GM12878 (cell line): ENCODE measurements around the gene YBX2. TPM values are rescaled to one million over a fixed set of nuclear protein-coding genes. Genes with fewer than 3 reads are reported as not detected.
A peak's percentile ranks its signal among the peaks of the same experiment; 100 is the strongest.

Experiments
- BCL11A ChIP-seq: IDR thresholded peaks from 2 replicates; pipeline ENCODE4 v1.6.1; 2011; ENCODE audit warnings: low read depth, low read length
- BMI1 ChIP-seq: fragments of 450-650 bp; IDR thresholded peaks from 2 replicates; pipeline ENCODE4 v1.6.1; 2016; ENCODE audit warnings: mild to moderate bottlenecking, moderate library complexity, borderline replicate concordance
- CHD2 ChIP-seq: IDR thresholded peaks from 2 replicates; pipeline ENCODE4 v1.6.1; 2011; ENCODE audit warnings: low read depth, low read length, improper control_type of control experiment, borderline replicate concordance
- EED ChIP-seq: sonication (generic); IDR thresholded peaks from 2 replicates; pipeline ENCODE4 v1.6.1; 2016; ENCODE audit warnings: antibody characterized with exemption, low read depth
- EP300 ChIP-seq, 2 experiments: fragments of 150-350 bp in 1 of 2; IDR thresholded peaks; 2 replicates each; pipeline ENCODE4 v1.6.1; 2011 to 2012; ENCODE audit warnings: low read depth in 2 of 2, low read length in 2 of 2, borderline replicate concordance in 1 of 2, improper control_type of control experiment in 1 of 2, inconsistent platforms in 1 of 2; ENCODE audit not compliant: control insufficient read depth in 1 of 2
- EZH2 ChIP-seq: IDR thresholded peaks from 2 replicates; pipeline ENCODE4 v1.6.1; 2012; ENCODE audit warnings: low read depth, mild to moderate bottlenecking, control low read depth, inconsistent platforms, low read length, borderline replicate concordance; ENCODE audit not compliant: control insufficient read depth
- GATAD2B ChIP-seq: fragments of 450-650 bp; conservative IDR thresholded peaks from 2 replicates; pipeline ENCODE4 v1.6.1; 2017; ENCODE audit warnings: low read depth, mild to moderate bottlenecking, moderate library complexity
- HDAC2 ChIP-seq: fragments of 200-600 bp; sonication (generic); IDR thresholded peaks from 2 replicates; pipeline ENCODE4 v1.6.1; 2017
- HSF1 ChIP-seq: fragments of 150-350 bp; IDR thresholded peaks from 2 replicates; pipeline ENCODE4 v1.6.1; 2014; ENCODE audit warnings: mild to moderate bottlenecking, low read depth, low read length
- IKZF2 ChIP-seq, 2 experiments: fragments of 450-650 bp; IDR thresholded peaks; 2 replicates each; pipeline ENCODE4 v1.6.1; 2017; ENCODE audit warnings: mild to moderate bottlenecking in 2 of 2, moderate library complexity in 2 of 2
- IRF4 ChIP-seq: IDR thresholded peaks from 2 replicates; pipeline ENCODE4 v1.6.1; 2011; ENCODE audit warnings: low read depth, low read length
- KDM1A ChIP-seq: fragments of 200-600 bp; sonication (generic); IDR thresholded peaks from 2 replicates; pipeline ENCODE4 v1.6.1; 2016; ENCODE audit warnings: borderline replicate concordance
- MXI1 ChIP-seq: fragments of 150-350 bp; IDR thresholded peaks from 2 replicates; pipeline ENCODE4 v1.6.1; 2011; ENCODE audit warnings: low read depth, mild to moderate bottlenecking, inconsistent platforms, low read length, improper control_type of control experiment
- NKRF ChIP-seq: fragments of 450-650 bp; conservative IDR thresholded peaks from 2 replicates; pipeline ENCODE4 v1.6.1; 2017; ENCODE audit warnings: mild to moderate bottlenecking, moderate library complexity
- NR2C1 ChIP-seq: fragments of 450-650 bp; IDR thresholded peaks from 2 replicates; pipeline ENCODE4 v1.6.1; 2017; ENCODE audit warnings: antibody characterized with exemption, mild to moderate bottlenecking, moderate library complexity
- NR2F1 ChIP-seq: fragments of 450-650 bp; conservative IDR thresholded peaks from 2 replicates; pipeline ENCODE4 v1.6.1; 2017; ENCODE audit warnings: mild to moderate bottlenecking
- PKNOX1 ChIP-seq: fragments of 450-650 bp; IDR thresholded peaks from 2 replicates; pipeline ENCODE4 v1.6.1; 2016; ENCODE audit warnings: mild to moderate bottlenecking
- POLR2A ChIP-seq: IDR thresholded peaks from 2 replicates; pipeline ENCODE4 v1.6.1; 2011; ENCODE audit warnings: low read depth, mild to moderate bottlenecking, low read length
- SP1 ChIP-seq: IDR thresholded peaks from one replicate; pipeline ENCODE4 v1.6.1; 2011; ENCODE audit warnings: low read depth, low read length
- SPI1 ChIP-seq: IDR thresholded peaks from 2 replicates; pipeline ENCODE4 v1.6.1; 2011; ENCODE audit warnings: low read depth, mild to moderate bottlenecking, low read length, moderate library complexity, borderline replicate concordance; ENCODE audit not compliant: insufficient read depth
- SRF ChIP-seq, 2 experiments: IDR thresholded peaks; 2 replicates each; pipeline ENCODE4 v1.6.1; 2011; ENCODE audit warnings: low read depth in 2 of 2, low read length in 2 of 2, mild to moderate bottlenecking in 1 of 2, moderate library complexity in 1 of 2
- ZNF274 ChIP-seq: IDR thresholded peaks from one replicate; pipeline ENCODE4 v1.8.0; 2011; ENCODE audit not compliant: insufficient read length, insufficient read depth
- ZNF622 ChIP-seq: fragments of 450-650 bp; IDR thresholded peaks from 2 replicates; pipeline ENCODE4 v1.6.1; 2017; ENCODE audit warnings: mild to moderate bottlenecking, inconsistent platforms
- polyA plus RNA-seq, 11 experiments: library from polyadenylated mRNA; depleted of rRNA in 4 of 11; unstranded in 6 of 11; stranded (reverse) in 5 of 11; fragments of >200 nt; fragmentation: Nextera tagmentation in 4 of 11; fragmentation: Illumina TruSeq in 1 of 11; extraction: Ambion mirVana in 4 of 11; extraction: Trizol in 1 of 11; gene quantifications; 1 replicate in 1 of 11; 2 replicates in 10 of 11; pipeline versions ENCODE4 v1.2.1 to v1.2.3, GENCODE V29; 2011 to 2016; ENCODE audit warnings: inconsistent platforms in 2 of 11, missing spikeins in 2 of 11, low read depth in 1 of 11
- total RNA-seq, 4 experiments: library from RNA; depleted of rRNA in 3 of 4; stranded (reverse); fragments of >200 nt in 3 of 4; fragmentation: Illumina TruSeq in 1 of 4; extraction: Trizol in 1 of 4; gene quantifications; 2 replicates each; pipeline versions ENCODE4 v1.2.1 to v1.2.3, GENCODE V29; 2013 to 2021

YBX2 gene
- total and polyA plus RNA-seq, 10 of the 15 experiments (the other 5 are each of a cell fraction or from before 2014, with no cell fraction given), result not detected

GRCh38 chr17:7329374-7329996 lies 35.0 kb upstream of the YBX2 start (continued):
- TF ChIP-seq NKRF (peak; percentile 67), NR2C1 (peak; percentile 45), SP1 (peak; percentile 65), BCL11A (no peak), PKNOX1 (peak; percentile 68), CHD2 (peak; percentile 35; the same call in 1 of the 2 replicates), HSF1 (0 out of 2 replicates have a peak, but pooled peaks have one; percentile 48), GATAD2B (peak; percentile 65; the same call in 1 of the 2 replicates), POLR2A (peak; percentile 77), IKZF2 (IDR thresholded peaks at IDR 0.05) (peak; percentile 39 to 42; a peak in 2 of 4 replicates), MXI1 (no peak; the same call in 1 of the 2 replicates), HDAC2 (no peak), NR2F1 (peak; percentile 40; the same call in 1 of the 2 replicates), ZNF274 (no peak), EZH2 (no peak), KDM1A (no peak), EED (no peak), BMI1 (peak; percentile 73; the same call in 1 of the 2 replicates), ZNF622 (no peak), SRF (IDR thresholded peaks at IDR 0.05; ENCODE audit: low read depth in 2 of 2, low read length in 2 of 2) (no peak), SPI1 (peak; percentile 39; the same call in 1 of the 2 replicates), IRF4 (peak; percentile 54; the same call in 1 of the 2 replicates), EP300 (IDR thresholded peaks at IDR 0.05; ENCODE audit: borderline replicate concordance in 1 of 2, control insufficient read depth in 1 of 2, low read depth in 2 of 2, low read length in 2 of 2) (0 out of 4 replicates have a peak, but pooled peaks of 1 of the 2 experiments have one; percentile 25)
